Mucosa of descending colon (tissue), 3 donors: ENCODE results near the gene MAGI1. TPM values are rescaled to one million over a fixed set of nuclear protein-coding genes. Genes with fewer than 3 reads are reported as not detected.

ENCODE experiments used
- ATAC-seq: fragments of 200-7000 bp; cut with Tn5 transposase; one replicate; pipeline ENCODE4 v1.9.1; 2020; ENCODE audit warnings: mild to moderate bottlenecking, moderate library complexity
- DNase-seq, 3 donors: peaks; one replicate each; pipeline ENCODE4 v3.0.0-alpha.2; 2020
- H3K36me3 ChIP-seq: fragments of 200-600 bp; one replicate; pipeline ENCODE4 v1.8.0; 2021; ENCODE audit warnings: low read depth, mild to moderate bottlenecking
- H3K4me1 ChIP-seq: fragments of 200-600 bp; one replicate; pipeline ENCODE4 v1.8.0; 2021; ENCODE audit warnings: low read depth, mild to moderate bottlenecking
- H3K4me3 ChIP-seq: fragments of 200-600 bp; one replicate; pipeline ENCODE4 v1.8.0; 2021; ENCODE audit warnings: mild to moderate bottlenecking
- H3K9me3 ChIP-seq: fragments of 200-600 bp; one replicate; pipeline ENCODE4 v1.8.0; 2021; ENCODE audit warnings: mild to moderate bottlenecking
- intact Hi-C, 2 donors: fragments of 100-400 bp; cut with DNase I in 1 of 2; cut with micrococcal nuclease in 1 of 2; formaldehyde crosslinking; loops; one replicate each; pipeline versions ENCODE4 v1.11.0 to v1.11.1; 2022; cut with DNase I, micrococcal nuclease
- total RNA-seq, 3 donors: library from RNA; stranded (reverse); fragmentation: NEBNext Ultra II Directional in 2 of 3; extraction: Animal tissue kit (Norgen Biotek cat#: 25700) in 2 of 3; gene quantifications; one replicate each; pipeline versions ENCODE4 v1.2.1 to v1.2.4, GENCODE V29; 2021 to 2023
- TF ChIP-seq, protein P1 (sequence below): fragments of 200-600 bp; IDR thresholded peaks from one replicate; pipeline ENCODE4 v1.8.0; 2022; ENCODE audit warnings: antibody characterized with exemption, mild to moderate bottlenecking
- donor health status: DM: no; HTN: no; CAD: no; lungs with moderate emphysema.
- donor health status: DM: no; HTN: no; CAD: no.
- donor health status: DM: no; HTN: yes; CAD: no.

The MAGI1 gene
- total RNA-seq, 3 donors from 2014 or later: 41.9 to 59.6 (median 45.6) TPM

- Histone ChIP-seq H3K4me1 (no peaks in the 10 kb centered on the region), H3K9me3 (no peaks in the 10 kb centered on the region), H3K4me3 (no peak overlapping the region), H3K36me3 (no peaks in the 10 kb centered on the region)
- intact Hi-C loops: no loop called here
- DNase-seq: no peak
- TF ChIP-seq, protein P1, sequence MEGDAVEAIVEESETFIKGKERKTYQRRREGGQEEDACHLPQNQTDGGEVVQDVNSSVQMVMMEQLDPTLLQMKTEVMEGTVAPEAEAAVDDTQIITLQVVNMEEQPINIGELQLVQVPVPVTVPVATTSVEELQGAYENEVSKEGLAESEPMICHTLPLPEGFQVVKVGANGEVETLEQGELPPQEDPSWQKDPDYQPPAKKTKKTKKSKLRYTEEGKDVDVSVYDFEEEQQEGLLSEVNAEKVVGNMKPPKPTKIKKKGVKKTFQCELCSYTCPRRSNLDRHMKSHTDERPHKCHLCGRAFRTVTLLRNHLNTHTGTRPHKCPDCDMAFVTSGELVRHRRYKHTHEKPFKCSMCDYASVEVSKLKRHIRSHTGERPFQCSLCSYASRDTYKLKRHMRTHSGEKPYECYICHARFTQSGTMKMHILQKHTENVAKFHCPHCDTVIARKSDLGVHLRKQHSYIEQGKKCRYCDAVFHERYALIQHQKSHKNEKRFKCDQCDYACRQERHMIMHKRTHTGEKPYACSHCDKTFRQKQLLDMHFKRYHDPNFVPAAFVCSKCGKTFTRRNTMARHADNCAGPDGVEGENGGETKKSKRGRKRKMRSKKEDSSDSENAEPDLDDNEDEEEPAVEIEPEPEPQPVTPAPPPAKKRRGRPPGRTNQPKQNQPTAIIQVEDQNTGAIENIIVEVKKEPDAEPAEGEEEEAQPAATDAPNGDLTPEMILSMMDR: no peak
- ATAC-seq: no peak
Observed at GRCh38 chr3:65876028-65876420, 162.7 kb downstream of the MAGI1 start.

- H3K36me3 ChIP-seq: no peaks in the 10 kb centered on the region
- H3K4me3 ChIP-seq: no peak overlapping the region
- no peaks in the 10 kb centered on the region for H3K9me3 ChIP-seq
- no peak for ATAC-seq
- H3K4me1 ChIP-seq: no peaks in the 10 kb centered on the region
- intact Hi-C loops: no loop called here
- DNase-seq: no peak
- TF ChIP-seq, protein P1: no peak
Observed at GRCh38 chr3:65875393-65876027, 163.2 kb downstream of the MAGI1 start.

- H3K36me3 ChIP-seq: no peaks in the 10 kb centered on the region
- H3K4me3 ChIP-seq: no peak overlapping the region
- ATAC-seq (no peak), DNase-seq (no peak)
- intact Hi-C loops: no loop called here
- H3K9me3 ChIP-seq: no peaks in the 10 kb centered on the region
- H3K4me1 ChIP-seq: no peaks in the 10 kb centered on the region
- TF ChIP-seq, protein P1: no peak
Observed at GRCh38 chr3:65873869-65874268, 164.8 kb downstream of the MAGI1 start.

- Histone ChIP-seq H3K9me3 (no peaks in the 10 kb centered on the region), H3K36me3 (no peaks in the 10 kb centered on the region), H3K4me3 (no peak overlapping the region), H3K4me1 (no peaks in the 10 kb centered on the region)
- TF ChIP-seq, protein P1: no peak
- intact Hi-C loops: no loop called here
- DNase-seq: no peak
- ATAC-seq: no peak
Observed at GRCh38 chr3:65873028-65873427, 165.7 kb downstream of the MAGI1 start.

DNA sequence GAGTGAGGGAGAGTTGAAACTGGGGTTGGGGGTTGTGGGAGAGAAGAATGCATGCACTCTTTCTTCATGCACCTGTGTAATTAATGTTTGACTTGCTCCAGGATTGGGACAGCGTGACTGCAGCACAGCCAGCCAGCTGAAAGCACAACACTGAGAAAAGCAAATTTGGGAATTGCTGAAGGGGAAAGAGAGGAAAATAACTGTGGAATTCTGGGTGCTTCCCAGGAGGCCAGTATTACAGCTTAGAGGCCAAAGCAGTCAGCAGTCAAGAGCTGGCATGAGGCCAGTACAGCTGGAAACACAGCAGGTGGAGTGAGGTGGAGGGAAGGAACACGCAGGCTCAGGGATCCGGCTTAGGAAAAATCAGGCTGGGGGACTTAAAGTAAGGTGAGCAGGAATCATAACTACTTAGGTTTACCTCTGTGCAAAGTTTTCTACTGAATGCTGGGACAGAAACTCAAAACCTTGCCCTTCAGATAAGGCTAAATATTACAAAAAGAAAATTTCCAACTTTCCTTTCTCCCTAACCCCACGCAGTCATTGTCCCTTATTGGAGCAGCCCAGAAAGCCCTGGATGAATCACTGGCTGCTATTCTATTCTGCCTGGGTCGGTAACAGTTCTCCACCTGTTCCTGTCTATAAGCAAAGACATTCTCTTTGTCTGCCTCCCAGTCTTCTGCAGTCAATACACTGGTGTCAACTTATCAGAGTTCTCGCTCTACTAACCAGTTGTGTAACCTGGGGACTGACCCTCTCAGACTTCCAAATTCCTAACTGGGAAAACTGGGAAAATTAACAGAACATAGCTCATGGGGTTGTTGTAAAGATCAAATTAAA, 167.2 kb downstream of the MAGI1 start:
- DNase-seq: peak; percentile 56 to 79 (median 59)
- Histone ChIP-seq H3K9me3 (no peaks in the 10 kb centered on the region), H3K4me3 (no peak overlapping the region), H3K36me3 (no peaks in the 10 kb centered on the region), H3K4me1 (no peaks in the 10 kb centered on the region)
- intact Hi-C loops: no loop called here
- ATAC-seq: peak; percentile 82
- TF ChIP-seq, protein P1: no peak
